GM12801 (cell line): ENCODE measurements around the gene FNDC3B.

Experiments
- TF ChIP-seq, protein P1 (sequence below): IDR thresholded peaks from one replicate; pipeline ENCODE4 v1.5.1; 2011; ENCODE audit warnings: control low read depth; ENCODE audit not compliant: insufficient read length; ENCODE audit errors: extremely low read depth

Gene FNDC3B

DNA sequence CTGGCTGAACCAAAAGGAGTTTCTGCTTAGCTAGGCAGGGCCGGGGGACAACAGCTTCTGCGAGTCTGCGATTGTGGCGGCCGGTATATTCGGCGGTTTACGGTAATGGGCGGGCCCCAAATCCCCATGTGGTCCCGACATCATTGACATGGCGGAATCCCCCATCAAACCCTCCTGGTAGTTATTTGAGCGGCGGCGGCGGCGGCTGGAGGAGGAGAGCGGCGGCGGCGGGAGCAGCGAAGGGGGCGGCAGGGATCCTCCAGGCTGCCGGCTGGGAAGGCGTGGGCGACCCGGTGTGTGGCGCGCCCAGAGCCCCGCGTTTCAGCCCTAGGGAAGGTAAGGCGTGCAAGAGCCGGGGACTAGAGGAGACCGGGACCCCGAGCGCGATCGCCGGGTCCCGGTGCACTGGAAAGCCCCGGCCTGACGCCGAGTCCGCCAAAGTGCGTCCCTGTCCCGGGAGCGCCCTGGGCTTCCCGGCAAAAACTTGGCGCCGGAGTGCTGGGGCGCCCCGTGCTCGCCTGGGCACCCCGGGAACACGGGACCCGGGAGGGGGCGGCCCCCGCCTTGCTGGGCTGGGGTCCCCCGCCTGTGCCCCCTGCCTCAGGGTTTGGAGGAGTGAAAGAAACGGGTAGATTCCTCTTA, at the start of gene FNDC3B:
TSS of gene FNDC3B (plus strand) at position 143 of the 642 bp plus-strand sequence. CDS start 72,902 bp downstream, outside the sequence.
- TF ChIP-seq, protein P1, sequence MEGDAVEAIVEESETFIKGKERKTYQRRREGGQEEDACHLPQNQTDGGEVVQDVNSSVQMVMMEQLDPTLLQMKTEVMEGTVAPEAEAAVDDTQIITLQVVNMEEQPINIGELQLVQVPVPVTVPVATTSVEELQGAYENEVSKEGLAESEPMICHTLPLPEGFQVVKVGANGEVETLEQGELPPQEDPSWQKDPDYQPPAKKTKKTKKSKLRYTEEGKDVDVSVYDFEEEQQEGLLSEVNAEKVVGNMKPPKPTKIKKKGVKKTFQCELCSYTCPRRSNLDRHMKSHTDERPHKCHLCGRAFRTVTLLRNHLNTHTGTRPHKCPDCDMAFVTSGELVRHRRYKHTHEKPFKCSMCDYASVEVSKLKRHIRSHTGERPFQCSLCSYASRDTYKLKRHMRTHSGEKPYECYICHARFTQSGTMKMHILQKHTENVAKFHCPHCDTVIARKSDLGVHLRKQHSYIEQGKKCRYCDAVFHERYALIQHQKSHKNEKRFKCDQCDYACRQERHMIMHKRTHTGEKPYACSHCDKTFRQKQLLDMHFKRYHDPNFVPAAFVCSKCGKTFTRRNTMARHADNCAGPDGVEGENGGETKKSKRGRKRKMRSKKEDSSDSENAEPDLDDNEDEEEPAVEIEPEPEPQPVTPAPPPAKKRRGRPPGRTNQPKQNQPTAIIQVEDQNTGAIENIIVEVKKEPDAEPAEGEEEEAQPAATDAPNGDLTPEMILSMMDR = no peak

DNA sequence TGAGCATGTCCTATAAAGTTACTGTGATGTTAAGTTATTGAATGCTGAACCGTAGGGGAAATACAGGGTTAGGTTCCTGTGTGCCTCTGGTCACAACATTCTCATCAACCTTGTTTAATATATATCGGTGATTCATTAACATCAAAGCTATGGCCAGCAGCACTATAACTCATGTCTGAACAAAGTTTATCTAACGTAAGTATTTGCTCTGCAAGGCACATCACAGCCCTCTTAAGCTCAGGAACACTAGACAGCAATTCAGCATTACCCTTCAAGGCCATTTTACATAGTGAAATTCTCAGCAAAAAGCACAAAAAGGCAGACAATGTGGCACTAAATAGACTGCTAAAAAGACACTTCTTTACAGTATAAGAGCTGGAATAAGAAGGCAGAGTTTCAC, 48.2 kb upstream of the FNDC3B start:
- TF ChIP-seq, protein P1 = no peak

DNA sequence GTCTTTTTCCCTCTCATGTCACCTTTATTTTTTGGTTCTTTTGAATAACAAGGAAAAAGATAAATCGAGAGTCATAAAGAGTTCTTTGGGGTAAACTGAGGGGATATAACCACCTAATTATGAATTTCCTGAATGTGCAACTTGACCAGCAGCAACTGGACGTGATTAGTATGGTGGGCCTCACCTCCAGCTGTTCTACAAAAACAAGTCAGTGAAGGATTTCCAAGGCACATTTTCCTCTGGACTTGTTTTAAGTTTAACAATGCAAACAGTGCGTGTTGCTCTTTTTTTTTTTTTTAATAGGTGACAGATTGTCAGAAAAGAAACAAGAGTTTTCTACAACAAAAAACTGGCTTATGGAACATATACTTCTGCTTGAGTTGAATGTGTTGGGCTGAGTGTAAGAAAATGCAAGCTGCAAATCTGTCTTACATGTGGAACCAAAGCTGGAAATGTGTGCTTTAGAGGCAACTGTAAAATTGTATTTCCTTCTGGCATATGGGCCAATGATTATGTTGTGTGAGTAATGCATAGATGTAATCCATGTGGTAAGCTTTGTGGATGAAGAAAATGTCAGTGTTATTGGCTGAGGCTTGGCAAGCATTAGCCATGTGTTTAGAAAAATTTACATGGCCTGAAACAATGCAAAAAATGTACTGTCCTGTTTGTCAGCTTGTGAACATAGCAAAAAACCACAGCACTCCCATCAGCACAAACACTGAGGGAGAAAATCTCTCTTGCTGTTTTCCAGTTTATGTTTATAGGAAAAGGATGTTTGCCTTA, 44.5 kb upstream of the FNDC3B start:
- TF ChIP-seq, protein P1 = no peak

DNA sequence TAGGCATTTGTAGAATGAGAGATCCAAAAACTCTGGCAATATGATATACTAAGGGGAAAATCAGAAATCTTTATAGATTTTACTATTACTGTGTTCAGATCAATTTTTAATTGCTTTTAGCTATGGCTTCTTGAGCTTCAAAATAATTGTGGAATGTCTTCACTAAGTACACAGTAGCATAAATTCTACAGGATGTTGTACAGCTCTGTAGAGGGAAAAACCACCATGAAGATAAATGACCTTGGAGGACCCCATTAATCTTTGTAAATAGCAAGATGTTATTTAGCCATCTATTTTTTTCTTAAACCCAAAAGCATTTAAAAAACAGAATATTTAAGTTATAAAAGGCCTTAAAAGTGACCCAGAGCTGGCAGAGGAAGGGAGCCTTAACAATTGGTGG, 43.9 kb upstream of the FNDC3B start:
- TF ChIP-seq, protein P1 = no peak

DNA sequence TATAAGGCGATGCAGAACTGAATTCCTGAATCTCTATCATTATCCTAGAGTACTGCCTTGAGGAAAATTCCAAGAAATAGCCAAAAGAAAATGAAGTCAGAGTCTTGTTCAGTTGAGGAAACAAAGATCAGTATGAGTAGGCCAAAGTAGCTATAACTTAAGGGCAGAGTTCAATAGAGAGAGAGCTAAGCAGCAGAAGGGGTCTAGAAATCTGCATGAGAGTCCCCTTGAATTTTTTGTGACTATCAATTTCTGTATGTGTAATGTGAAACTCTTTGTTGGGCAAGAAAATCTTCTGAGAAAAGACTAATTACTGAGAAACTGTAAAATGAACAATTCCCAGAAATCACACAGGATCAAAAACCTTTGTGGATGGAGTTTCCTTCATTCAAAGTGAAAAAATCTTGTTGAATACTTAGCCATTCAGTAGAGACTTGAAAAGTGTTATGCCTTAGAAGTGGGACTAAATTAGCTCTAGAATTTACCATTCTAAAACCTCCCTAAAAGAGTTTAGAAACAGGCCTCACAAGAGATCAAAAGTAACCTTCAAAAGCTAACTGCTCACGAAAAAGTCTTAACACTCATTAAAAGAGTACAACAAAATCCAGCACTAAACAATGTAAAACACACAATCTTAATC, 43.1 kb upstream of the FNDC3B start:
- TF ChIP-seq, protein P1 = no peak

DNA sequence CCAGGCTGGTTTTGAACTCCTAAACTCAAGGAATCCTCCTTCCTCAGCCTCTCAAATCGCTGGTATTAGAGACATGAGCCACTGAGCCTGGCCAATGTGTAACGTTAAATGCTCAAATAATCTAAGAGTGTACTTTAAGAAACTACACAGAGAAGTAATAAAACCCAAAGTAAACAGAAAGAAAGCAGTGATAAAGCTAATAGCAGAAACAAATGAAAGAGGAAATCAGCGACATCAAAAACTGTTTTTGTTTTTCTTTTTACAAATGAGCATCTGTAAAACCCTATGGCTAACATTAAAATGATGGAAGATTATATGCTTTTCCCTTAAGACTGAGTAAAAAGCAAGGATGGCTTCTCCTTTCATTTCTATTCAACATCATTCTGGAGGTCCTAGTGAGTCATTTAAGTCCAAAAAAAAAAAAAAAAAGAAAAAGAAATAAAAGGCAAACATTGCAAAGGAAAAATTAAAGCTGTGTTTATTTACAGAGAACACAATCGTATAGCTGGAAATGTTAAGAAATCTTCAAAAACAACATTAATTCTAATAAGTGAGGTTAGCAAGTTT, 36.8 kb upstream of the FNDC3B start:
- TF ChIP-seq, protein P1 = no peak

DNA sequence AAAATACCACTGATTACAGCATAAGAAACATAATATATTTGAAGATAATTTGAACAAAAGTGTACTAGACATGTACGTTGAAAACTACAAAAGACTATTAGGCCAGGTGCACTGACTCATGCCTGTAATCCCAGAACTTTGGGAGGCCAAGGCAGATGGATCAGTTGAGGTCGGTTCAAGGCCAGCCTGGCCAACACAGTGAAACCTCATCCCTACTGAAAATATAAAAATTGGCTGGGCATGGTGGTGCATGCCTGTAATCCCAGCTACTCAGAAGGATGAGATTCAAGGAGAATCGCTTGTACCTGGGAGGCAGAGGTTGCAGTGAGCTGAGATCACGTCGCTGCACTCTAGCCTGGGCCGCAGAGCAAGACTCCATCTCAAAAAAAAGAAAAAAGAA, 36.2 kb upstream of the FNDC3B start:
- TF ChIP-seq, protein P1 = no peak
